Uterus (tissue), 2 donors: Measurements from ENCODE around the gene ATP5F1E.

ENCODE experiments used
- CTCF ChIP-seq, 4 experiments: fragments of 200-600 bp in 2 of 4; fragments of 450-650 bp in 2 of 4; sonication (generic) in 2 of 4; IDR thresholded peaks; one replicate each; pipeline ENCODE4 v1.5.1; 2016 to 2019; ENCODE audit warnings: antibody characterized with exemption in 4 of 4, mild to moderate bottlenecking in 2 of 4, moderate library complexity in 1 of 4
- POLR2A ChIP-seq, 2 donors: fragments of 450-650 bp; IDR thresholded peaks; one replicate each; pipeline ENCODE4 v1.6.1; 2016; ENCODE audit warnings: antibody characterized with exemption in 2 of 2, mild to moderate bottlenecking in 1 of 2, moderate library complexity in 1 of 2

- no peak for TF ChIP-seq CTCF (IDR thresholded peaks at IDR 0.05)
- TF ChIP-seq POLR2A (IDR thresholded peaks at IDR 0.05), result no peak
These were observed 31.8 kb downstream of the ATP5F1E start for GRCh38 chr20:59000326-59000725.
